ENCODE data around the gene WDR93.

GRCh38 chr15:89685995-89686394 is 4.6 kb upstream of the WDR93 start:
- TF ChIP-seq TEAD4 (IDR thresholded peaks at IDR 0.05) (no peak), CEBPB (IDR thresholded peaks at IDR 0.05) (no peak), RAD21 (IDR thresholded peaks at IDR 0.05; ENCODE audit: low read depth) (no peak), EP300 (IDR thresholded peaks at IDR 0.05; ENCODE audit: borderline replicate concordance) (no peak), FOXM1 (IDR thresholded peaks at IDR 0.05; ENCODE audit: borderline replicate concordance, low read depth) (no peak), CREB1 (IDR thresholded peaks at IDR 0.05; ENCODE audit: low read depth) (no peak), TAF1 (IDR thresholded peaks at IDR 0.05; ENCODE audit: low read depth) (no peak), TCF12 (IDR thresholded peaks at IDR 0.05; ENCODE audit: low read depth) (no peak), YY1 (IDR thresholded peaks at IDR 0.05; ENCODE audit: low read depth) (no peak)
- TF ChIP-seq, protein P1, sequence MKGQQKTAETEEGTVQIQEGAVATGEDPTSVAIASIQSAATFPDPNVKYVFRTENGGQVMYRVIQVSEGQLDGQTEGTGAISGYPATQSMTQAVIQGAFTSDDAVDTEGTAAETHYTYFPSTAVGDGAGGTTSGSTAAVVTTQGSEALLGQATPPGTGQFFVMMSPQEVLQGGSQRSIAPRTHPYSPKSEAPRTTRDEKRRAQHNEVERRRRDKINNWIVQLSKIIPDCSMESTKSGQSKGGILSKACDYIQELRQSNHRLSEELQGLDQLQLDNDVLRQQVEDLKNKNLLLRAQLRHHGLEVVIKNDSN (IDR thresholded peaks at IDR 0.05), result no peak
- TF ChIP-seq, protein P2, sequence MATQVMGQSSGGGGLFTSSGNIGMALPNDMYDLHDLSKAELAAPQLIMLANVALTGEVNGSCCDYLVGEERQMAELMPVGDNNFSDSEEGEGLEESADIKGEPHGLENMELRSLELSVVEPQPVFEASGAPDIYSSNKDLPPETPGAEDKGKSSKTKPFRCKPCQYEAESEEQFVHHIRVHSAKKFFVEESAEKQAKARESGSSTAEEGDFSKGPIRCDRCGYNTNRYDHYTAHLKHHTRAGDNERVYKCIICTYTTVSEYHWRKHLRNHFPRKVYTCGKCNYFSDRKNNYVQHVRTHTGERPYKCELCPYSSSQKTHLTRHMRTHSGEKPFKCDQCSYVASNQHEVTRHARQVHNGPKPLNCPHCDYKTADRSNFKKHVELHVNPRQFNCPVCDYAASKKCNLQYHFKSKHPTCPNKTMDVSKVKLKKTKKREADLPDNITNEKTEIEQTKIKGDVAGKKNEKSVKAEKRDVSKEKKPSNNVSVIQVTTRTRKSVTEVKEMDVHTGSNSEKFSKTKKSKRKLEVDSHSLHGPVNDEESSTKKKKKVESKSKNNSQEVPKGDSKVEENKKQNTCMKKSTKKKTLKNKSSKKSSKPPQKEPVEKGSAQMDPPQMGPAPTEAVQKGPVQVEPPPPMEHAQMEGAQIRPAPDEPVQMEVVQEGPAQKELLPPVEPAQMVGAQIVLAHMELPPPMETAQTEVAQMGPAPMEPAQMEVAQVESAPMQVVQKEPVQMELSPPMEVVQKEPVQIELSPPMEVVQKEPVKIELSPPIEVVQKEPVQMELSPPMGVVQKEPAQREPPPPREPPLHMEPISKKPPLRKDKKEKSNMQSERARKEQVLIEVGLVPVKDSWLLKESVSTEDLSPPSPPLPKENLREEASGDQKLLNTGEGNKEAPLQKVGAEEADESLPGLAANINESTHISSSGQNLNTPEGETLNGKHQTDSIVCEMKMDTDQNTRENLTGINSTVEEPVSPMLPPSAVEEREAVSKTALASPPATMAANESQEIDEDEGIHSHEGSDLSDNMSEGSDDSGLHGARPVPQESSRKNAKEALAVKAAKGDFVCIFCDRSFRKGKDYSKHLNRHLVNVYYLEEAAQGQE (IDR thresholded peaks at IDR 0.05; ENCODE audit: low read depth), result no peak
- TF ChIP-seq, protein P3, sequence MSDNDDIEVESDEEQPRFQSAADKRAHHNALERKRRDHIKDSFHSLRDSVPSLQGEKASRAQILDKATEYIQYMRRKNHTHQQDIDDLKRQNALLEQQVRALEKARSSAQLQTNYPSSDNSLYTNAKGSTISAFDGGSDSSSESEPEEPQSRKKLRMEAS (IDR thresholded peaks at IDR 0.05), result no peak
